ES-I3 (cell line): Measurements from ENCODE around the gene CACNA1C.

Source experiments
- H3K36me3 ChIP-seq: 2 replicates; pipeline ENCODE4 v1.6.1; 2013; ENCODE audit warnings: mild to moderate bottlenecking, low read length, control low read depth, moderate library complexity; ENCODE audit not compliant: insufficient read depth
- H3K4me1 ChIP-seq: 2 replicates; pipeline ENCODE4 v1.6.1; 2013; ENCODE audit warnings: mild to moderate bottlenecking, control low read depth, low read length; ENCODE audit not compliant: insufficient read depth
- H3K9ac ChIP-seq: 2 replicates; pipeline ENCODE4 v1.6.1; 2013; ENCODE audit warnings: low read depth, mild to moderate bottlenecking, low read length, moderate library complexity
- H3K9me3 ChIP-seq: 2 replicates; pipeline ENCODE4 v1.6.1; 2013; ENCODE audit warnings: mild to moderate bottlenecking, low read length, moderate library complexity; ENCODE audit not compliant: control insufficient read depth, insufficient read depth

The CACNA1C gene

GRCh38 chr12:2198005-2198501 is 145.3 kb downstream of the CACNA1C start:
- peak overlapping the region; percentile 16; the same call in 1 of the 2 replicates for H3K9ac ChIP-seq
- peaks cover 21% of the 10 kb centered on the region for H3K4me1 ChIP-seq
- no peaks in the 10 kb centered on the region; the same call in 1 of the 2 replicates for H3K36me3 ChIP-seq
- H3K9me3 ChIP-seq, result no peaks in the 10 kb centered on the region

- Histone ChIP-seq H3K36me3 (no peaks in the 10 kb centered on the region; the same call in 1 of the 2 replicates), H3K4me1 (peaks cover 21% of the 10 kb centered on the region), H3K9me3 (no peaks in the 10 kb centered on the region), H3K9ac (peak overlapping the region; percentile 16; the same call in 1 of the 2 replicates)
Observed at GRCh38 chr12:2198542-2198941, 145.8 kb downstream of the CACNA1C start.

GRCh38 chr12:2205996-2206395 is 153.2 kb downstream of the CACNA1C start:
- peaks cover 10% of the 10 kb centered on the region for H3K4me1 ChIP-seq
- H3K9ac ChIP-seq, result no peak overlapping the region
- H3K36me3 ChIP-seq, result no peaks in the 10 kb centered on the region
- H3K9me3 ChIP-seq, result no peaks in the 10 kb centered on the region

GRCh38 chr12:2208837-2209635 is 156.2 kb downstream of the CACNA1C start:
- no peak overlapping the region for H3K9ac ChIP-seq
- no peaks in the 10 kb centered on the region for H3K9me3 ChIP-seq
- peaks cover 14% of the 10 kb centered on the region for H3K4me1 ChIP-seq
- no peaks in the 10 kb centered on the region for H3K36me3 ChIP-seq

- H3K36me3 ChIP-seq, result no peaks in the 10 kb centered on the region
- no peak overlapping the region for H3K9ac ChIP-seq
- H3K4me1 ChIP-seq, result peaks cover 5% of the 10 kb centered on the region
- H3K9me3 ChIP-seq, result no peaks in the 10 kb centered on the region
Observed at GRCh38 chr12:2211119-2211518, 158.3 kb downstream of the CACNA1C start.

GRCh38 chr12:2212537-2212936 is 159.8 kb downstream of the CACNA1C start:
- Histone ChIP-seq H3K9me3 (no peaks in the 10 kb centered on the region), H3K9ac (no peak overlapping the region), H3K4me1 (peaks cover 5% of the 10 kb centered on the region), H3K36me3 (no peaks in the 10 kb centered on the region)

- H3K9me3 ChIP-seq, result no peaks in the 10 kb centered on the region
- H3K9ac ChIP-seq, result no peak overlapping the region
- peaks cover 5% of the 10 kb centered on the region for H3K4me1 ChIP-seq
- no peaks in the 10 kb centered on the region for H3K36me3 ChIP-seq
Observed at GRCh38 chr12:2212971-2213869, 160.4 kb downstream of the CACNA1C start.

- Histone ChIP-seq H3K9me3 (no peaks in the 10 kb centered on the region), H3K4me1 (peaks cover 5% of the 10 kb centered on the region; the same call in 1 of the 2 replicates), H3K36me3 (no peaks in the 10 kb centered on the region), H3K9ac (no peak overlapping the region)
Observed at GRCh38 chr12:2214411-2214810, 161.6 kb downstream of the CACNA1C start.

GRCh38 chr12:2215709-2216560 is 163.1 kb downstream of the CACNA1C start:
- no peaks in the 10 kb centered on the region for H3K9me3 ChIP-seq
- no peak overlapping the region for H3K9ac ChIP-seq
- H3K36me3 ChIP-seq, result no peaks in the 10 kb centered on the region
- peaks cover 5% of the 10 kb centered on the region; the same call in 1 of the 2 replicates for H3K4me1 ChIP-seq

- Histone ChIP-seq H3K9me3 (no peaks in the 10 kb centered on the region), H3K4me1 (peaks cover 4% of the 10 kb centered on the region; the same call in 1 of the 2 replicates), H3K9ac (no peak overlapping the region), H3K36me3 (no peaks in the 10 kb centered on the region)
Observed at GRCh38 chr12:2218706-2219105, 165.9 kb downstream of the CACNA1C start.

- Histone ChIP-seq H3K36me3 (no peaks in the 10 kb centered on the region), H3K9ac (no peak overlapping the region), H3K9me3 (no peaks in the 10 kb centered on the region), H3K4me1 (no peaks in the 10 kb centered on the region)
Observed at GRCh38 chr12:2221030-2221621, 168.3 kb downstream of the CACNA1C start.

- Histone ChIP-seq H3K9me3 (no peaks in the 10 kb centered on the region), H3K9ac (no peak overlapping the region), H3K36me3 (no peaks in the 10 kb centered on the region), H3K4me1 (no peaks in the 10 kb centered on the region)
Observed at GRCh38 chr12:2222691-2223090, 169.9 kb downstream of the CACNA1C start.

- H3K36me3 ChIP-seq, result no peaks in the 10 kb centered on the region
- H3K9ac ChIP-seq, result no peak overlapping the region
- no peaks in the 10 kb centered on the region for H3K4me1 ChIP-seq
- no peaks in the 10 kb centered on the region for H3K9me3 ChIP-seq
Observed at GRCh38 chr12:2224961-2225360, 172.2 kb downstream of the CACNA1C start.
